Heart right ventricle (tissue), 16 donors: Measurements from ENCODE around the gene MGLL. TPM values are rescaled to one million over a fixed set of nuclear protein-coding genes. Genes with fewer than 3 reads are reported as not detected.

Experiments
- ATAC-seq, 8 donors: fragments of 200-7000 bp; cut with Tn5 transposase; one replicate each; pipeline ENCODE4 v1.9.1; 2020; ENCODE audit warnings: mild to moderate bottlenecking in 8 of 8, moderate library complexity in 8 of 8, moderate number of reproducible peaks in 1 of 8
- DNase-seq, 2 donors: peaks; one replicate each; pipeline ENCODE4 v3.0.0-alpha.2; 2020
- H3K27ac ChIP-seq, 10 donors: fragments of 200-600 bp; sonication (generic) in 2 of 10; one replicate each; pipeline versions ENCODE4 v1.5.0 to v1.8.0; 2020 to 2022; ENCODE audit warnings: mild to moderate bottlenecking in 3 of 10
- H3K27me3 ChIP-seq, 7 donors: fragments of 200-600 bp; one replicate each; pipeline ENCODE4 v1.8.0; 2021 to 2022; ENCODE audit warnings: mild to moderate bottlenecking in 2 of 7
- H3K36me3 ChIP-seq, 9 donors: fragments of 200-600 bp; sonication (generic) in 1 of 9; one replicate each; pipeline versions ENCODE4 v1.5.0 to v1.8.0; 2020 to 2022; ENCODE audit warnings: mild to moderate bottlenecking in 2 of 9
- H3K4me1 ChIP-seq, 9 donors: fragments of 200-600 bp; sonication (generic) in 1 of 9; one replicate each; pipeline versions ENCODE4 v1.5.0 to v1.8.0; 2020 to 2022; ENCODE audit warnings: mild to moderate bottlenecking in 4 of 9
- H3K4me3 ChIP-seq, 10 donors: fragments of 200-600 bp; sonication (generic) in 2 of 10; one replicate each; pipeline versions ENCODE4 v1.5.0 to v1.8.0; 2020 to 2022; ENCODE audit warnings: mild to moderate bottlenecking in 7 of 10, moderate library complexity in 2 of 10
- H3K9me3 ChIP-seq, 11 donors: fragments of 200-600 bp in 10 of 11; sonication (generic) in 2 of 11; one replicate each; pipeline versions ENCODE4 v1.5.0 to v1.8.0; 2013 to 2022; ENCODE audit warnings: mild to moderate bottlenecking in 2 of 11, control low read depth in 1 of 11, moderate library complexity in 1 of 11
- WGBS, 2 donors: extraction: QIAGEN DNeasy Blood & Tissue Kit; methylation state at CpG; one replicate each; pipeline ENCODE4 v1.1.7; 2013; ENCODE audit warnings: inconsistent platforms in 1 of 2; 5-methylcytosine and 5-hydroxymethylcytosine counted together
- intact Hi-C, 10 donors: fragments of 100-400 bp; cut with DNase I; formaldehyde crosslinking; loops; one replicate each; pipeline versions ENCODE4 v1.11.1 to v1.14.2; 2022
- polyA plus RNA-seq, 2 donors: library from polyadenylated mRNA; stranded (reverse); fragments of 200-250 nt; gene quantifications; one replicate each; pipeline ENCODE4 v1.2.3, GENCODE V29; 2013
- total RNA-seq, 10 donors: library from RNA; stranded (reverse); fragmentation: NEBNext Ultra II Directional in 3 of 10; extraction: Animal tissue kit (Norgen Biotek cat#: 25700) in 3 of 10; gene quantifications; one replicate each; pipeline versions ENCODE4 v1.2.1 to v1.2.4, GENCODE V29; 2021 to 2023
- TF ChIP-seq, protein P1 (sequence below), 9 donors: fragments of 200-600 bp; sonication (generic) in 2 of 9; IDR thresholded peaks; one replicate each; pipeline versions ENCODE4 v1.5.0 to v1.8.0; 2021 to 2022; ENCODE audit warnings: antibody characterized with exemption in 9 of 9, mild to moderate bottlenecking in 5 of 9, moderate library complexity in 1 of 9
- donor health status: Arrhythmogenic right ventricular cardiomyopathy.
- donor health status: ischemic (EF 13 %, LVEDD 7.1; RV severe dilation, severe dysfunction).
- donor health status: healthy with polysubstance abuse.
- donor health status: DM: no; HTN: yes; CAD: no.
- donor health status: DM: no; HTN: no; CAD: no.
- donor health status: ischemic (EF 25% LVEDD 6.9; RV normal size, moderate dysfunction).
- donor health status: ischemic (EF 25% LVEDD 5.7; RV mildly dilated, moderate dysfunction).
- donor health status: healthy.
- donor health status: DM: yes; HTN: yes; CAD: no.
- donor health status: Ischemic cardiomyopathy.
- donor health status: ischemic (EF 35%, LVEDD 5.7; RV mildly dilated, moderate dysfunction).
- donor health status: nonischemic (EF 11% LVEDD 7.7; RV severe dilation, severe dysfunction).
- donor health status: DM: yes; HTN: yes; CAD: no.
- donor health status: PGD.
- donor health status: ischemic (EF 29% LVEDD 5.4; RV normal size, mild dysfunction).
- donor health status: nonischemic (EF 23%, LVEDD 6.1; RV moderate dilation, normal function).

The MGLL gene
- total and polyA plus RNA-seq, 12 donors, result 35.7 to 103 (median 65.2) TPM

DNA sequence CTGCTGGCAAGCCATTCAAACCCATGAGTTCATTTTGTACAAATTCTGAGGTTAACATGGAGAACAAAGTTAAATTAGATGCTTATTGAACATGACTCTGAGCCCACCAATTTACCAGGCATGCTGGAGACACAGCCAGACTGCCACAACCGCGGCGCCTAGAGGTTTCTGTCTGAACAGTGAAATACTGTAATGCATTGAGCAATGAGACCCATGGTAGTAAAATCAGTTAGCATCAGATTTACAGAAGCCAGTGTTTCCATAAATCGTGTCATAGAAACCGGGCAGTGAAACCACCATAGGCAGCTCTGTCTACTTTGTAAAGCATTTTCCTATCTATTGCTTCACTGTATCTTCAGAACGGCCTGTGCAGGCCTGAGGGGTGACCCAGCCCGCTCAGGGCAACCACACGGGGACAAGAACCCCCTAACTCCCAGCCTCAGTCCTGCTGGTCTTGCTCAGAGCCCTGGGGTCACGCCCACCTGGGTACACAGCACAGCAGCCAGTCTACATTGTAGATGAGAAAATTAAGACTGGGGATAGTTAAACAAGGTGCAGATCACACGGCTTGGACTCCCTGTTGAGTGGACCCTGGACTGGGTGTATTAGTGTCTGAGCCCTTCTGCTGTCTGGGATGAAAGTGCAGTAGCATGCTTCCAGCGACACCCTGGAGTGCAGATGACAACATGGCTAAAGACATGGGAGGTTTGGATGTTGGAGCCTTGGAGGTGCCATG, 44.2 kb downstream of the MGLL start:
- peak overlapping the region in 1 of 10 donors; percentile 91 for H3K27ac ChIP-seq
- intact Hi-C loops, result no loop called here
- TF ChIP-seq, protein P1, sequence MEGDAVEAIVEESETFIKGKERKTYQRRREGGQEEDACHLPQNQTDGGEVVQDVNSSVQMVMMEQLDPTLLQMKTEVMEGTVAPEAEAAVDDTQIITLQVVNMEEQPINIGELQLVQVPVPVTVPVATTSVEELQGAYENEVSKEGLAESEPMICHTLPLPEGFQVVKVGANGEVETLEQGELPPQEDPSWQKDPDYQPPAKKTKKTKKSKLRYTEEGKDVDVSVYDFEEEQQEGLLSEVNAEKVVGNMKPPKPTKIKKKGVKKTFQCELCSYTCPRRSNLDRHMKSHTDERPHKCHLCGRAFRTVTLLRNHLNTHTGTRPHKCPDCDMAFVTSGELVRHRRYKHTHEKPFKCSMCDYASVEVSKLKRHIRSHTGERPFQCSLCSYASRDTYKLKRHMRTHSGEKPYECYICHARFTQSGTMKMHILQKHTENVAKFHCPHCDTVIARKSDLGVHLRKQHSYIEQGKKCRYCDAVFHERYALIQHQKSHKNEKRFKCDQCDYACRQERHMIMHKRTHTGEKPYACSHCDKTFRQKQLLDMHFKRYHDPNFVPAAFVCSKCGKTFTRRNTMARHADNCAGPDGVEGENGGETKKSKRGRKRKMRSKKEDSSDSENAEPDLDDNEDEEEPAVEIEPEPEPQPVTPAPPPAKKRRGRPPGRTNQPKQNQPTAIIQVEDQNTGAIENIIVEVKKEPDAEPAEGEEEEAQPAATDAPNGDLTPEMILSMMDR (IDR thresholded peaks at IDR 0.05), result no peak
- no peak for ATAC-seq
- peaks cover 0 to 64% (median 6%) of the 10 kb centered on the region in 9 donors for H3K36me3 ChIP-seq
- H3K27me3 ChIP-seq, result no peaks in the 10 kb centered on the region
- DNase-seq, result no peak
- 94 to 95% methylated on average over 11 of the region's 11 CpGs for WGBS, 2 donors
- no peak overlapping the region for H3K4me3 ChIP-seq
- peaks cover 0 to 9% (median 4%) of the 10 kb centered on the region in 11 donors for H3K9me3 ChIP-seq
- peaks cover 26 to 99% (median 74%) of the 10 kb centered on the region in 9 donors for H3K4me1 ChIP-seq

DNA sequence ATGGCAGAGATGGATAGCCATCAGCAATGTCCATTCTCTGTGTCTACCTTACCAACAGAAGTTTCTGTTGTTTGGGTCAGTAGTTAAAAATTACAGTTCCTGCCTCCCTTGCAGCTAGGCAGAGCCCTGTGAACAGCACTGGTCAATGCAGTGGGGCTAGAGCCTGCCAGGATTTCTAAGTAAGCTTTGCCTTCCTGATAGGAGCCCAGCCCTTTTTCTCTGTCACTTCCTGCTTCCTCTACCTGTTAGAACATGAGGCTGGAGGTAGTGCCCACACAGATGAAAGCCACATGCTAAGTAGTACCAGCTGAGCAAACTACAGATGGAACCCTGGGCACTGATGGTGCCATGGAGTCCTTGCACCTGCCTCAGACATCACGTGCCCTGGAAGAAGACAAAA, 45.0 kb downstream of the MGLL start:
- intact Hi-C loops, result no loop called here
- no peaks in the 10 kb centered on the region for H3K27me3 ChIP-seq
- no peak overlapping the region for H3K4me3 ChIP-seq
- ATAC-seq, result no peak
- TF ChIP-seq, protein P1 (IDR thresholded peaks at IDR 0.05), result no peak
- H3K4me1 ChIP-seq, result peaks cover 27 to 100% (median 82%) of the 10 kb centered on the region in 9 donors
- H3K36me3 ChIP-seq, result peaks cover 0 to 69% (median 6%) of the 10 kb centered on the region in 9 donors
- no peak for DNase-seq
- H3K9me3 ChIP-seq, result peaks cover 0 to 9% (median 4%) of the 10 kb centered on the region in 11 donors
- WGBS, 2 donors, result 95 to 96% methylated on average over 1 of the region's 1 CpG
- H3K27ac ChIP-seq, result peak overlapping the region in 2 of 10 donors; percentile 72 to 79

DNA sequence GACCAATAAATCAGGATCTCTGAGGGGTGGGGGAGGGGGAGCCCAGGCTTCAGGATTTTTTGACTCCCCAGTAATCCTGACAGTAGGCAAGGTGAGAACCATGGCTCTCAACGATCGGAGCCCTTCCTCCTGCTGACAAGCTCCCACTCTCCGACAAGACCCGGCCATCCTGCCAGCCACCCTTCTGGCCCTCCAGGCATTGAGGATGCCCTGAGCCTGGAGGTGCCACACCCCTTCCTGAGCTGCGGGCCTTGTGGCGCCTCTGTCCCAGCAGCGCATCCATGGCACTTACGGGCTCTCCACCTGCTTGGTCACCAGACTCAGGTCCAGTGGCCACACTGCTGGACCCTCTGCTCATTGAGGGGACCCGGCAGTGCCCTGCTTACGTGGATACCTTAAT, 46.0 kb downstream of the MGLL start:
- TF ChIP-seq, protein P1 (IDR thresholded peaks at IDR 0.05), result no peak
- Histone ChIP-seq H3K4me3 (no peak overlapping the region), H3K9me3 (peaks cover 0 to 9% (median 4%) of the 10 kb centered on the region in 11 donors), H3K4me1 (peaks cover 28 to 100% (median 79%) of the 10 kb centered on the region in 9 donors), H3K27me3 (no peaks in the 10 kb centered on the region), H3K36me3 (peaks cover 0 to 70% (median 5%) of the 10 kb centered on the region in 9 donors), H3K27ac (peak overlapping the region in 9 of 10 donors; percentile 53 to 79 (median 67))
- DNase-seq (no peak), ATAC-seq (no peak)
- intact Hi-C loops, result no loop called here
- WGBS, 2 donors, result 78 to 86% methylated on average over 10 of the region's 10 CpGs

DNA sequence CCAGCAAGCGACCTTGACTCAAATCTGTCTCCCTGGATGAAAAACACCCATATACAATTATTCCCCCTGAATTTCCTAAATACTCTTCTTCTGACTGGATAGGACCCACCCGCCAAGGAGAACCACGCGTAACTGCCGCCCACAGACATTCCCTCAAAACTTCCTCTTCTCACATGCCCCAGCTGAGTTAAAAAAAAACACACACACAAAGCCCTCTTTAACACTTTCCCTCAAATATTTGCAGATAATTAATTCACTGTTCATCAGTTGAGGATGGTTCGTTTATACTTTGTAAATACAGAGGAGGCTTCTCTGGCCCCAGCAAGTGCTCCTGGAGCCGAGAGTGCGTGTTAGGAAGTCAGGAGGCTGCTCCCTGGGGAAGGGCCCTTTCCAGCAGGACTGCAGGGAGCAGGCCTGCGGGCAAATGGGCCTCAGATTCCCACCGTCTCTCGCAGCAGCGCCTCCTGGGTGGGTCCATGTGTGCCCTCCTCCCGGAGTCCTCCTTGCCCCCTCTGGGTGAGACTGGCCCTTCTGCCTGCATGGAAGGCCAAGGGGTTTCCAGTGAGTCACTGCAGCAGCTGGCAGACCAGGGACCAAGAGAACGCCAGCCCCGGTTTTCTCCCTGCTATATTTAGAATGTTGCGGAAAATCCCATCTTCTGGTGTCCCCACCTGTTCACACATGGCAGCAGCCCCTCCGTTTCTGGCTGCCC, 46.8 kb downstream of the MGLL start:
- Histone ChIP-seq H3K4me3 (peak overlapping the region in 1 of 10 donors; percentile 9), H3K27ac (peak overlapping the region in 9 of 10 donors; percentile 53 to 79 (median 67)), H3K4me1 (peaks cover 24 to 100% (median 71%) of the 10 kb centered on the region in 9 donors), H3K9me3 (peaks cover 0 to 9% (median 4%) of the 10 kb centered on the region in 11 donors), H3K36me3 (peaks cover 0 to 62% (median 0%) of the 10 kb centered on the region in 9 donors), H3K27me3 (no peaks in the 10 kb centered on the region)
- TF ChIP-seq, protein P1 (IDR thresholded peaks at IDR 0.05), result peak in 1 of 9 donors; percentile 9
- WGBS, 2 donors, result 28 to 41% methylated on average over 17 of the region's 17 CpGs
- DNase-seq, result peak; percentile 64 to 78
- ATAC-seq, result peak; percentile 37 to 72 (median 56)
- intact Hi-C loops, result no loop called here
